ENCODE data around the gene ZNF133.

DNA sequence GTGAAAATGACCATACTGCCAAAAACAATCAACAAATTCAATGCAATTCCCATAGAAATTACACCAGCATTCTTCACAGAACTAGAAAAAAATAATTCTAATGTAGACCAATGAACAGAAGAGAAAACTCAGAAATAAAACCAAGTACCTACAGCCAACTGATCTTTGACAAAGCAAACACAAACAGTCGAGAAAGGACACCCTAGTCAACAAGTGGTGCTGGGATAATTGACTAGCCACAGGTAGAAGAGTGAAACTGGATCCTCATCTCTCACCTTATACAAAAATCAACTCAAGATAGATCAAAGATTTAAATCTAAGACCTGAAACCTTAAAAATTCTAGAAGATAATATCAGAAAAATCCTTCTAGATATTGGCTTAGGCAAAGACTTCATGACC lies 44.5 kb upstream of the ZNF133 start:
- TF ChIP-seq EZH2 (IDR thresholded peaks at IDR 0.05; ENCODE audit: low read length), result no peak
- TF ChIP-seq, protein P1, sequence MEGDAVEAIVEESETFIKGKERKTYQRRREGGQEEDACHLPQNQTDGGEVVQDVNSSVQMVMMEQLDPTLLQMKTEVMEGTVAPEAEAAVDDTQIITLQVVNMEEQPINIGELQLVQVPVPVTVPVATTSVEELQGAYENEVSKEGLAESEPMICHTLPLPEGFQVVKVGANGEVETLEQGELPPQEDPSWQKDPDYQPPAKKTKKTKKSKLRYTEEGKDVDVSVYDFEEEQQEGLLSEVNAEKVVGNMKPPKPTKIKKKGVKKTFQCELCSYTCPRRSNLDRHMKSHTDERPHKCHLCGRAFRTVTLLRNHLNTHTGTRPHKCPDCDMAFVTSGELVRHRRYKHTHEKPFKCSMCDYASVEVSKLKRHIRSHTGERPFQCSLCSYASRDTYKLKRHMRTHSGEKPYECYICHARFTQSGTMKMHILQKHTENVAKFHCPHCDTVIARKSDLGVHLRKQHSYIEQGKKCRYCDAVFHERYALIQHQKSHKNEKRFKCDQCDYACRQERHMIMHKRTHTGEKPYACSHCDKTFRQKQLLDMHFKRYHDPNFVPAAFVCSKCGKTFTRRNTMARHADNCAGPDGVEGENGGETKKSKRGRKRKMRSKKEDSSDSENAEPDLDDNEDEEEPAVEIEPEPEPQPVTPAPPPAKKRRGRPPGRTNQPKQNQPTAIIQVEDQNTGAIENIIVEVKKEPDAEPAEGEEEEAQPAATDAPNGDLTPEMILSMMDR (optimal IDR thresholded peaks at IDR 0.05 in 1 of 3, IDR thresholded peaks at IDR 0.05 in 1 of 3, conservative IDR thresholded peaks at IDR 0.05 in 1 of 3; ENCODE audit: extremely low read depth in 1 of 3, insufficient read depth in 2 of 3, low read length in 3 of 3), result no peak

All from keratinocyte (primary cell).